Occipital lobe (tissue), 2 donors: ENCODE results near the gene MRGPRX3. TPM values are rescaled to one million over a fixed set of nuclear protein-coding genes. Genes with fewer than 3 reads are reported as not detected.
A peak's percentile ranks its signal among the peaks of the same experiment; 100 is the strongest.
"Not testable (repeated sequence)": the region's sequence is repeated elsewhere in the genome, so short reads cannot be mapped to it uniquely, and the experiment has no call there.

Experiments used
- DNase-seq: peaks from one replicate; lab custom pipeline; 2025; lab: John Stamatoyannopoulos, UW
- total RNA-seq: library from RNA; depleted of rRNA; stranded (reverse); fragments of >200 nt; gene quantifications from one replicate; pipeline ENCODE4 v1.2.3, GENCODE V29; 2014

Gene MRGPRX3
- total RNA-seq: not detected

DNA sequence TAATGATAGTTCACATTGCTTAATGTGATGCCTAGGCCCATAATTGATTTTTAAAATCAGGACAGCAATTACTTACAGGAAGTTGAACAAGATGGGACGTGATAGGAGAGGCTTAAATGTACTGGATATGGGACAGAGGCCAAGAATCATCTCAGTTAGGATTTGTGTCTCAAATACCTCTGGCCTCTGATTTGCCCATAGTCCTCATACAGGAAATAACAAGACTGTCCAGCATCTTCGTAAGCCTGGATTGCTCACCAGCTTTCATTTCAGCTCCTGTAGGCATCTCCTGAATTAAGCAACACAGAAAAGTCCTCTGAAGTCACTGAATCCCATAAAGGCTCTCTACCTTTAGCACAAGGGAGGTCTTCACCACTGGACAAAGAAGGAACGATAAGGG lies at the start of gene MRGPRX3:
Gene MRGPRX3, plus strand, starts transcription at position 231 of the 400 bp plus-strand sequence. CDS start 4,632 bp downstream, outside the sequence.
- DNase-seq: no peak

DNA sequence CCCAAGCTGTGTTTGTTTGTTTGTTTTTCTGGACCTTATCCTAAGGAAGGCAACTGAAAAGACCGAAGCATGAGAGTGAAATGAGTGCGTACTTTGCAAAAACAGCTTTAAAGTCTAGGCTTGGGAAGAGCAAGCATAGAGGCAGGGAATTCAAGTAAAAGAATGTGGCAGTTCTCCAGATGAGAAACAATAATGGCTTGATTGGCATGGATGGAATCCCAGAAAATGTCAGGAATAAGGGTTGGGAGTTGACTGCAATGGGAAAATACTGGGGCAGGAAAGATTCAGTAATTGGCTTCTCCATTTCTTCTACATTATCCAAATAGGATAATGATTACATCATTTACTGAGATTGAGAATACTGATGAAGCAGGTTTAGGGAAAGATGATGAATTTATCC lies 44.0 kb upstream of the MRGPRX3 start:
- DNase-seq: no peak

DNA sequence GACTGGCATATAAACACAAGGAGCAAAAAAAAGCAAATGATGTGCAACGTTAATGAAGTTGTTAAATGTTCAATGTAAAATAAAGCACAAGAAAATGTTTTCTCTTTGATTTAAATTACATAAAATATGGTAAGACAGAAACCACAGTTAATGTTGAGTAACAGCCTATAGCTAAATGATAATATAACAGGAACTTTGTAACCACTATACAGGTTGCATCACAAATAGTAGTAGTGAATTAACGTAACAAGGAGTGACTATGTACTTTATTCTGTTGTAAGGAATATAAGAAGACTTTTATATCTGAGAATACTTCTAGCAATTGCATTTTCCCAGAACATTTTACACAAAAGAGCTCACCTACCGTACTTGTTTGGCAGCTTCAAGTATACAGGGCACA lies 43.4 kb upstream of the MRGPRX3 start:
- DNase-seq: no peak

- DNase-seq: no peak
Observed at GRCh38 chr11:18091731-18092130, 40.6 kb upstream of the MRGPRX3 start.

- DNase-seq: no peak
Observed at GRCh38 chr11:18093959-18094358, 38.4 kb upstream of the MRGPRX3 start.

GRCh38 chr11:18100926-18101656 lies 31.3 kb upstream of the MRGPRX3 start:
- DNase-seq: no peak

DNA sequence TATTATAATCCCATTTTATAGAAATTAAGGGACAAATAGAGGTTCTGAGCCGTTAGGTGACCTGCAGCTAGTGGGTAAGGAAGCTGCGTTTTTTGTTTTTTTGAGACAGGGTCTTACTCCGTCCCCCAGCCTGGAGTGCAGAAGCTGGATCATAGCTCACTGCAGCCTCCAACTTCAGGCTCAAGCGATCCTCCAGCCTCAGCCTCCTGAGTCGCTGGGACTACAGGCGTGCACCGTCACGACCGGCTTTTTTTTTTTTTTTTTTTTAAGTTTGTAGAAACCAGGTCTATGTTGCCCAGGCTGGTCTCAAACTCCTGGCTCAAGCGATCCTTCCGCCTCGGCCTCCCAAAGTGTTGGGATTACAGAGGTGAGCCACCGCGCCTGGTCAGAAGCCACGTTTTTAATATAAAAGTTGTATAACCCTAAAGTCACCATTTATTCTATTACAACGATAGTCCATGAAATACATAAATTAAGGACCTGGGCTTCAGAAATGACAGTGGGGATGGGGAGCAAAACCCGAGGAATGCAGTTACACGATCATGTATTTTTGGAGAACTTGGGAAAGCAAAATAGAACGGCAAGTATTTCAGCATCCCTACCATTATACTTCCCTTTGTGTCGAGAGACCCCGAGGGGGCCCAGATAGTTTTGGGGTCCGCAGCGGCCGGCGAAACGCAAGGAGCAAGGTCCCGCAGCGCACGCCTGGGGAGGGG lies 27.1 kb upstream of the MRGPRX3 start:
- no peak for DNase-seq

DNA sequence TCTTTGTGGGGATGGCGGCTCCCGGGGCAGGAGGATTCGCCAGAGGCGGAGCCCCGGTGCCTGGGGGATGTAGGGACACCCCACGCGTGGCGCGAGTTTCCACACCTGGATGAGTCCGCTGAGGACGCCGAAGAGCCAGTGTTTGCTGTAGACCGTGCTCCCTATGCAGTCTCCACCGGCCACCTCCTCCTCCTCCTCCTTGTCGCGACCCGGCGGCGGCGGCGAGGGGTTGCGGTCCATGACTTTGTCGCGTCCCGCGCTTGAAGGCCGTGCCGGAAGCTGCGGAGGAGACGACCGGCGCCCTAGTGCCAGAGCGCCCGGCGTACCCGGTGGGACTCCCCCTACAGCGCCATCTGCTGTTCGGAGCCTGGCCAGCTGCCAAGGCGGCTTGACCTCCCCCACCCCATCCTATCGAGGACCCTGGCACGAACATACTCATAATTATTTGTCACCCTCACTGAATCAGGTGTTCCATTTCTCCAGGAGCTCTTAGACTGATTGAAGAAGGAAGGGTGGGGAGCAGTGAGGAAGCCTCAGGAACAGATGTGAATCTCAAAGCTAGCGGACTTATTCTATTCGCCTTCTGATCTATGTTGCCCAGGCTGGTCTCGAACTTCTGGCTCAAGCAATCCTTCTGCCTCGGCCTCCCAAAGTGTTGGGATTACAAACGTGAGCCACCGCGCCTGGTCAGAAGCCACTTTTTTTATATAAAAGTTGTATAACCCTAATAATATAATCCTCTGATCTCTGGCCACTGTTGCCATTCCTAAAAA lies 26.4 kb upstream of the MRGPRX3 start, which contains the start of gene SAAL1:
Gene SAAL1, minus strand, starts transcription at position 281 of the 773 bp plus-strand sequence. Its CDS starts 41 bp downstream, at position 240.
- DNase-seq: peak; percentile 77

- DNase-seq: no peak
Observed at GRCh38 chr11:18106688-18107087, 25.7 kb upstream of the MRGPRX3 start.

GRCh38 chr11:18108254-18108653 lies 24.1 kb upstream of the MRGPRX3 start:
- DNase-seq: no peak

- DNase-seq: no peak
Observed at GRCh38 chr11:18111005-18111404, 21.4 kb upstream of the MRGPRX3 start.

DNA sequence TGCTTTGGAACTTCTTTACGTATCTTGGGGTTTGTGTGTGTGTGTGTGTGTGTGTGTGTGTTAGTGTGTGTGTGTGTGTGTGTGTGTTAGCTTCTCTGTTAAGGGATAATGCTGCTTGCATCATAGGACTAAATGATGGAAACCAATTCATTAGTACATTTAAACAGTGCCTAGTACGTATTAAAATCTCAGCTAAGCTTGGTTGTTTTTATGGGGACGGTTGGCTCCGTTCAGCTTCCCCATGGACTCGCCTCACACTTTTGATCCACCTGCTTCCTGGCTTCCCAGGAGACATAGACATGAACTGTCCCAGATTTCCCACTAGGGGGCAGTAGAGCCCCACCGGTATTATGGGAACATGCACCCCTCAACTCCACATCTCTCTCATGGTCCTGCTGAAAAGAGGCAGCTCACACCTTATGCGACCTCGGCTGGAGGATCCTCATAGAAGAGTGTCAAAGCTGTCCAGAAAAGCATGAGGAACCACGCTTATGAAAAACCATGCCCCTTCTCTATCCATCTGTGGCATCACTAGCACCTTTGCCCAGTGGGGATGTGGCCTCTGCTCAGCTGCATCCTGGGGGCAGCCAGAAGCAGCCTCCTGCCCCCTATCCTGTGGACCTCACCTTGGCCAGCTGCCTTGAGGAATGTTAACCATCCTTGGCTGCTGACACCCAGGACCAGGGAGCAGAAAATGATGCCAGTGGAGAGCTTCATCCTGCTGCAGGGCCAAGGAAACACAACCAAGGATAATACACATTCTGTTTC lies 16.8 kb upstream of the MRGPRX3 start:
- DNase-seq: peak; percentile 25

- not testable (repeated sequence) for DNase-seq
Observed at GRCh38 chr11:18121331-18121828, 11.0 kb upstream of the MRGPRX3 start.

DNA sequence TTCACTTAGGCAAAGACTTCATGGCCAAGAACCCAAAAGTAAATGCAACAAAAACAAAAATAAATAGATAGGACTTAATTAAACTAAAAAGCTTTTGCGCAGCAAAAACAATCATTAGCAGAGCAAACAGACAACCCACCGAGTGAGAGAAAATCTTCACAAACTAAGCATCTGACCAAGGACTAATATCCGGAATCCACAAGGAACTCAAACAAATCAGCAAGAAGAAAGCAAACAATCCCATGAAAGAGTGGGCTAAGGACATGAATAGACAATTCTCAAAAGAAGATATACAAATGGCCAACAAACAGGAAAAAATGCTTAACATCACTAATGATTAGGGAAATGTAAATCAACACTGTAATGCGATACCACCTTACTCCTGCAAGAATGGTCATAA lies 1.3 kb upstream of the MRGPRX3 start:
- DNase-seq: not testable (repeated sequence)

- DNase-seq: no peak
Observed at GRCh38 chr11:18135308-18135707, 2.9 kb downstream of the MRGPRX3 start.

GRCh38 chr11:18137186-18137800 lies 4.9 kb downstream of the MRGPRX3 start:
- no peak for DNase-seq

GRCh38 chr11:18140145-18140544 lies 7.8 kb downstream of the MRGPRX3 start:
- DNase-seq: no peak

DNA sequence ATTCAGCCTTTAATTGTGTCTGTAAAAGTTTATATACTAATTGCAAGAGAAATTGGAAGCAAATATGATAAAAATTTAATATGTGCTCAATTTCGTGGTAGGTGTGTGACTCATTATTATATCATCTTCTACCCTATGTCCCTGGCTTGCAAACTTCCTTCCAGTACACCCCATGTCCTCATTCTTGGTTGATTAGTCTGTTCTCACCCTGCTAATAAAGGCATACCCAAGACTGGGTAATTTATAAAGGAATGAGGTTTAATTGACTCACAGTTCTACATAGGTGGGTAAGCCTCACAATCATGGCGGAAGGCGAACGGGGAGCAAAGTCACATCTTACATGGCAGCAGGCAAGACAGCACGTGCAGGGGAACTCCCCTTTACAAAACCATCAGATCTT lies 11.9 kb downstream of the MRGPRX3 start:
- no peak for DNase-seq

- no peak for DNase-seq
Observed at GRCh38 chr11:18145025-18145424, 12.7 kb downstream of the MRGPRX3 start.

DNA sequence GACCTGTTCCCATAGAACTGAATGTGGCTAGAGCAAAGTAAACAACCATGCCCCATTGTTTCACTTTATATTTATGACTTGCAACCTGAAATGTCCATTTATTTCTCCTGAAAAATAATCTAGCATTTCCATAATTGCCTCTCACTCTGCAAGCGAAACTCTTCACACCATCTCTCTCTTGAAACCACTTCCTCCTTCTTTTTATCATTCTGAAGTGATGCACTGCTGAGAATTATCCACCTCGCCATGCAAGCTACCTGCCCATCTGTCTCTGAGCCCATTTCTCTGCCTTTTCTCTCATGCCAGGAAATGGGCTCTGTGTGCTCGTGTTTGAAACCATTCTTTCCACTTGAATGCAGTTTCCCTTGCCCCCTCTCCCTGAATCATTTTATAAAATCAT lies 13.5 kb downstream of the MRGPRX3 start:
- no peak for DNase-seq

- no peak for DNase-seq
Observed at GRCh38 chr11:18151581-18151980, 19.2 kb downstream of the MRGPRX3 start.
